Activated gamma-delta T cell treated with Interleukin-2 at 50 U/mL for 16 hours (primary cell): ENCODE results near the gene RHBDD1.

Experiments
- DNase-seq: peaks from one replicate; pipeline ENCODE4 v3.0.0-alpha.2; 2020

The RHBDD1 gene

GRCh38 chr2:226888971-226889370, 53.1 kb downstream of the RHBDD1 start:
- DNase-seq: no peak

GRCh38 chr2:226890286-226890685, 54.4 kb downstream of the RHBDD1 start:
- no peak for DNase-seq

- DNase-seq: no peak
These were observed 56.1 kb downstream of the RHBDD1 start for GRCh38 chr2:226891780-226892590.

GRCh38 chr2:226892729-226893128, 56.9 kb downstream of the RHBDD1 start:
- DNase-seq: no peak

GRCh38 chr2:226893216-226893615, 57.4 kb downstream of the RHBDD1 start:
- DNase-seq: no peak

- DNase-seq: no peak
These were observed 58.9 kb downstream of the RHBDD1 start for GRCh38 chr2:226894752-226895151.

GRCh38 chr2:226895579-226895978, 59.7 kb downstream of the RHBDD1 start:
- no peak for DNase-seq

GRCh38 chr2:226898121-226898520, 62.3 kb downstream of the RHBDD1 start:
- no peak for DNase-seq

GRCh38 chr2:226898897-226899296, 63.0 kb downstream of the RHBDD1 start:
- no peak for DNase-seq

GRCh38 chr2:226902041-226902966, 66.5 kb downstream of the RHBDD1 start:
- no peak for DNase-seq

- DNase-seq: no peak
These were observed 67.3 kb downstream of the RHBDD1 start for GRCh38 chr2:226903179-226903578.

- no peak for DNase-seq
These were observed 68.7 kb downstream of the RHBDD1 start for GRCh38 chr2:226904592-226904991.

- no peak for DNase-seq
These were observed 69.9 kb downstream of the RHBDD1 start for GRCh38 chr2:226905718-226906117.

- no peak for DNase-seq
These were observed 70.4 kb downstream of the RHBDD1 start for GRCh38 chr2:226906163-226906693.

GRCh38 chr2:226909126-226909525, 73.3 kb downstream of the RHBDD1 start:
- DNase-seq: no peak

GRCh38 chr2:226909836-226910235, 74.0 kb downstream of the RHBDD1 start:
- DNase-seq: no peak

GRCh38 chr2:226910384-226910783, 74.5 kb downstream of the RHBDD1 start:
- no peak for DNase-seq

- DNase-seq: no peak
These were observed 76.1 kb downstream of the RHBDD1 start for GRCh38 chr2:226911932-226912331.

- no peak for DNase-seq
These were observed 77.8 kb downstream of the RHBDD1 start for GRCh38 chr2:226913641-226914040.

- no peak for DNase-seq
These were observed 80.0 kb downstream of the RHBDD1 start for GRCh38 chr2:226915846-226916360.

- no peak for DNase-seq
These were observed 80.8 kb downstream of the RHBDD1 start for GRCh38 chr2:226916669-226917068.

- DNase-seq: no peak
These were observed 96.6 kb downstream of the RHBDD1 start for GRCh38 chr2:226932443-226932842.

GRCh38 chr2:226934546-226935201, 98.8 kb downstream of the RHBDD1 start:
- DNase-seq: no peak
